ENCODE data around the gene NINJ1. TPM values are rescaled to one million over a fixed set of nuclear protein-coding genes. Genes with fewer than 3 reads are reported as not detected.

The NINJ1 gene
- polyA plus RNA-seq, 1 of the 3 experiments (the other 2 are of a cell fraction), result 31.7 TPM

DNA sequence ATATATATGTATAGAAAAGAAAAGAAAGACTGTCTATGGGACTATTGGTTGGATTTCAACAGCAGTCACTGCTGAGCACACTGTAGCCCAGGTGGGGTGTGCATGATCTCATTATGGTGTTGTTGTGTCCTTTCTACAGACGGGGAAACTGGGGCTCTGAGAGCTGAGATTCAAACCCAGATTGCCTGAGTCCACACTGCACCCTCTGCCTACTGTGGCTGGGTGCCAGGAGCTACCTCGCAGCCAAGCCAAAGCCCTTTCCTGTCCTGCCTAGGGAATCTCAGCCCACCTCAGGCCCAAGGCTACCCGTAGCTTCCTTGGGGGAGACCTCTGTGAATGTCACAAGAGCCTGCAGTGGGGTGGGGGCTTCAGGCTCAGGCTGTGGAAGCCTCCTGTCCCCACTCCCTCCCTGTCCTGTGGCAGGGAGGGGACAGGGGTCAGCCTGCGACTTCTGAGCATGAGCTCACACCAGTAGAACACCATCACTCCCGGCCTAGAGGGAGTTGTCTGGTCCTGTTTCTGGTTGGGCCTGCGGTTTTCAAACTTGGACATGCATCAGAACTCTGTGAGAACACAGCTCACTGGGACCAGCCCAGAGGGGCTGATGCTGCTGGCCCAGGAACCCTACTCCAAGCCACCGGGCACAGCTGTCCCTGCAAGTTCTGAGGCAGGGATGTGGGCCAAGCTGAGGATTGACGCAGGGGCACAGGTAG, 7.9 kb upstream of the NINJ1 start (continued):
- TF ChIP-seq EZH2phosphoT487 (IDR thresholded peaks at IDR 0.05; ENCODE audit: borderline replicate concordance, low read depth), result no peak

DNA sequence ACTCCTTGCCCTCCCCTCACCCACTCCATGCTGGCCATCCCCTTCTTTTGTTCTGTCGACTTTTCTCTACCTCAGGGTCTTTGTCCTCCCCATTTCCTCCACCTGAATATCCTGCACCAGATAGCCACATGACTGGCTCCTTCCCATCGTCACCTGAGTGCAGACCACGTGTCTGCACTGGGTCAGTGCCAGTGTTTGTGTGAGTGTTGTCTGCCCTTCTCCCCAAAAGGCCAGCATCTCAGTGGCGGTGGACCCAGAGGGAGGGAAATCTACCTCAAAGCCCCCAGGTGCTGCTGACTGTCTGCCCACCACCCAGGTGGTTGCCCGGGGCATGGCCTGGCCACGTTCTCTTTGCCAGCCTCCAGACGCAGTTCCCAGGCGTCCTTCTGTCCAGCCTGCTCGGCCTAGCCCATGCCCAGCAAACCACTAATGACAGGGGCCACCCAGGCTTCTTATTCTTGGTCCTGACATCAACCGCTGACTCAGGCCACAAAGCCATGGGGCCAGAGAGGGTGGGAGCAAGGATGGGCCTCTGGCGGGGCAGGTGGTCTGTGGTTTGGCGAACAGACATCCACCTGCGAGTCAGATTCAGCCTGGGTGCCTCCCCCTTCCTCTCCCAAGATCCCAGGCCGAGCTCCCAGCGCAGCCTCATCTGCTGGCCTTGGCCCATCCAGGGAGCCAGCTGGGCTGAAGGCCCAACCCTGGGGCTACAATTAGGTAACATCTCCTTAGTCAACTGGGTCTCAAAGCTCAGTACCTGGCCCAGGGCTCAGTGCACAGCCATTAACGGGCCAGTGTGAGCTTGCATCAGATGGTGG, 5.5 kb upstream of the NINJ1 start:
- ChIA-PET POLR2A (no interaction called here), CTCF (interaction anchor here (0.6 to 1.3 kb wide), 5 partner anchors 11 to 165 kb away, joined by 3 to 4 read pairs (median 3); no protein-coding TSS in a partner anchor)
- Histone ChIP-seq H3K79me2 (ENCODE audit: insufficient read depth) (no peaks in the 10 kb centered on the region), H4K20me1 (ENCODE audit: insufficient read depth) (no peaks in the 10 kb centered on the region), H3K4me1 (ENCODE audit: control insufficient read depth in 1 of 2, insufficient read depth in 2 of 2, low read depth in 1 of 2, low read length in 1 of 2) (peaks cover 0 to 20% of the 10 kb centered on the region in 2 experiments; a peak in 2 of 4 replicates), H3K4me2 (no peak overlapping the region), H3K9me3 (no peaks in the 10 kb centered on the region), H3F3A (replicated peaks; ENCODE audit: insufficient read depth) (no peaks in the 10 kb centered on the region), H2AFZ (ENCODE audit: low read depth) (no peak overlapping the region), H3K27me3 (ENCODE audit: insufficient read depth) (no peaks in the 10 kb centered on the region), H3K27ac (ENCODE audit: low read depth in 2 of 2, low read length in 1 of 2) (no peak overlapping the region), H3K4me3 (ENCODE audit: low read depth in 2 of 2, low read length in 1 of 2) (no peak overlapping the region), H3K9ac (no peak overlapping the region), H3K36me3 (replicated peaks in 1 of 2; ENCODE audit: control insufficient read depth in 1 of 2, insufficient read depth in 2 of 2, low read length in 1 of 2) (no peaks in the 10 kb centered on the region), H3K9me2 (no peaks in the 10 kb centered on the region)
- DNase-seq, result no peak
- WGBS (ENCODE audit: low lambda C conversion rate), result 79% methylated on average over 9 of the region's 16 CpGs
- no peak for TF ChIP-seq JUND (IDR thresholded peaks at IDR 0.05)
- no peak for TF ChIP-seq POLR2AphosphoS5 (IDR thresholded peaks at IDR 0.05; ENCODE audit: low read depth, low read length)
- TF ChIP-seq TAF1 (IDR thresholded peaks at IDR 0.05; ENCODE audit: borderline replicate concordance, low read depth, low read length), result no peak
- TF ChIP-seq, protein P1, sequence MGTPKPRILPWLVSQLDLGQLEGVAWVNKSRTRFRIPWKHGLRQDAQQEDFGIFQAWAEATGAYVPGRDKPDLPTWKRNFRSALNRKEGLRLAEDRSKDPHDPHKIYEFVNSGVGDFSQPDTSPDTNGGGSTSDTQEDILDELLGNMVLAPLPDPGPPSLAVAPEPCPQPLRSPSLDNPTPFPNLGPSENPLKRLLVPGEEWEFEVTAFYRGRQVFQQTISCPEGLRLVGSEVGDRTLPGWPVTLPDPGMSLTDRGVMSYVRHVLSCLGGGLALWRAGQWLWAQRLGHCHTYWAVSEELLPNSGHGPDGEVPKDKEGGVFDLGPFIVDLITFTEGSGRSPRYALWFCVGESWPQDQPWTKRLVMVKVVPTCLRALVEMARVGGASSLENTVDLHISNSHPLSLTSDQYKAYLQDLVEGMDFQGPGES (IDR thresholded peaks at IDR 0.05; ENCODE audit: low read depth, low read length), result no peak
- TF ChIP-seq SIN3A (IDR thresholded peaks at IDR 0.05; ENCODE audit: borderline replicate concordance, low read depth, low read length), result no peak
- TF ChIP-seq, protein P2, sequence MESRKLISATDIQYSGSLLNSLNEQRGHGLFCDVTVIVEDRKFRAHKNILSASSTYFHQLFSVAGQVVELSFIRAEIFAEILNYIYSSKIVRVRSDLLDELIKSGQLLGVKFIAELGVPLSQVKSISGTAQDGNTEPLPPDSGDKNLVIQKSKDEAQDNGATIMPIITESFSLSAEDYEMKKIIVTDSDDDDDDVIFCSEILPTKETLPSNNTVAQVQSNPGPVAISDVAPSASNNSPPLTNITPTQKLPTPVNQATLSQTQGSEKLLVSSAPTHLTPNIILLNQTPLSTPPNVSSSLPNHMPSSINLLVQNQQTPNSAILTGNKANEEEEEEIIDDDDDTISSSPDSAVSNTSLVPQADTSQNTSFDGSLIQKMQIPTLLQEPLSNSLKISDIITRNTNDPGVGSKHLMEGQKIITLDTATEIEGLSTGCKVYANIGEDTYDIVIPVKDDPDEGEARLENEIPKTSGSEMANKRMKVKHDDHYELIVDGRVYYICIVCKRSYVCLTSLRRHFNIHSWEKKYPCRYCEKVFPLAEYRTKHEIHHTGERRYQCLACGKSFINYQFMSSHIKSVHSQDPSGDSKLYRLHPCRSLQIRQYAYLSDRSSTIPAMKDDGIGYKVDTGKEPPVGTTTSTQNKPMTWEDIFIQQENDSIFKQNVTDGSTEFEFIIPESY (IDR thresholded peaks at IDR 0.05; ENCODE audit: borderline replicate concordance, low read depth), result no peak
- TF ChIP-seq CHD2 (IDR thresholded peaks at IDR 0.05; ENCODE audit: low read length, partially characterized antibody), result no peak
- TF ChIP-seq GATA2 (CRISPR knock-in tag; IDR thresholded peaks at IDR 0.05), result no peak
- no peak for TF ChIP-seq MXI1 (IDR thresholded peaks at IDR 0.05; ENCODE audit: low read depth, low read length)
- no peak for TF ChIP-seq FOSL2 (IDR thresholded peaks at IDR 0.05; ENCODE audit: borderline replicate concordance, low read depth)

Data from SK-N-SH (cell line).